IPS-NIHi11 (cell line): Measurements from ENCODE around the gene GPR152.

Source experiments
- DNase-seq: peaks from one replicate; pipeline ENCODE4 v3.0.0; 2012; ENCODE audit warnings: mixed read lengths, low spot score

Gene GPR152

GRCh38 chr11:67465189-67465510, 12.6 kb upstream of the GPR152 start:
- DNase-seq, result no peak

GRCh38 chr11:67464411-67465188, 12.1 kb upstream of the GPR152 start:
- DNase-seq, result peak; percentile 96

GRCh38 chr11:67463680-67464410, 11.3 kb upstream of the GPR152 start:
- no peak for DNase-seq

GRCh38 chr11:67463186-67463585, 10.7 kb upstream of the GPR152 start:
- no peak for DNase-seq

- DNase-seq, result no peak
Measured at GRCh38 chr11:67458266-67458665, 5.7 kb upstream of the GPR152 start.

GRCh38 chr11:67457453-67457852, 4.9 kb upstream of the GPR152 start:
- DNase-seq, result no peak

GRCh38 chr11:67456068-67456705, 3.7 kb upstream of the GPR152 start:
- no peak for DNase-seq

GRCh38 chr11:67455054-67455453, 2.5 kb upstream of the GPR152 start, which contains the start of gene CABP4:
Gene CABP4, plus strand, starts transcription at chr11:67455354. Its CDS starts 70 bp downstream, at chr11:67455424.
- DNase-seq, result no peak

- DNase-seq, result no peak
Measured at GRCh38 chr11:67453816-67454732, 1.5 kb upstream of the GPR152 start.

GRCh38 chr11:67451658-67451976, 912 bp downstream of the GPR152 start:
- DNase-seq, result no peak

- no peak for DNase-seq
Measured at GRCh38 chr11:67450796-67451657, 1.5 kb downstream of the GPR152 start.

- no peak for DNase-seq
Measured at GRCh38 chr11:67449116-67449844, 3.2 kb downstream of the GPR152 start.

GRCh38 chr11:67448220-67448609, 4.3 kb downstream of the GPR152 start:
- no peak for DNase-seq

GRCh38 chr11:67445515-67445914, 7.0 kb downstream of the GPR152 start:
- no peak for DNase-seq

GRCh38 chr11:67442504-67443404, 9.8 kb downstream of the GPR152 start:
- no peak for DNase-seq

- no peak for DNase-seq
Measured at GRCh38 chr11:67441731-67442351, 10.7 kb downstream of the GPR152 start.

GRCh38 chr11:67441098-67441563, 11.4 kb downstream of the GPR152 start:
- no peak for DNase-seq

GRCh38 chr11:67440229-67441097, 12.1 kb downstream of the GPR152 start:
- no peak for DNase-seq
